OCI-LY7 (cell line): ENCODE data around the gene TBC1D2B. TPM values are rescaled to one million over a fixed set of nuclear protein-coding genes. Genes with fewer than 3 reads are reported as not detected.

Experiments used
- BruUV-seq: library from RNA; stranded (reverse); fragments of 400-500 nt; replicated peaks from 2 replicates; lab custom pipeline; 2021; lab: Mats Ljungman, UMichigan
- CTCF ChIA-PET: fragments of 300-600 bp; sonication (Branson Sonifier 250); formaldehyde crosslinking; loops from one replicate; lab custom pipeline; 2022; ENCODE audit warnings: antibody characterized with exemption; ENCODE audit not compliant: unreplicated experiment; lab: Charles Lee
- POLR2A ChIA-PET: fragments of 300-600 bp; sonication (Branson Sonifier 250); formaldehyde crosslinking; loops from one replicate; lab custom pipeline; 2022; ENCODE audit warnings: antibody characterized with exemption; lab: Charles Lee
- DNase-seq: peaks from one replicate; pipeline ENCODE4 v3.0.0-alpha.2; 2015; ENCODE audit warnings: low spot score
- H2AFZ ChIP-seq: fragments of 200-600 bp; sonication (generic), shearing (Covaris generic); 2 replicates; pipeline ENCODE4 v1.6.1; 2014; ENCODE audit warnings: mild to moderate bottlenecking, antibody characterized with exemption, low read length, moderate library complexity
- H3K27ac ChIP-seq: fragments of 200-600 bp; sonication (generic); 2 replicates; pipeline ENCODE4 v1.5.1; 2014; ENCODE audit warnings: mixed run types, low read depth, mild to moderate bottlenecking, moderate library complexity, low read length, inconsistent platforms; ENCODE audit not compliant: poor library complexity, severe bottlenecking
- H3K36me3 ChIP-seq: fragments of 200-600 bp; sonication (generic); 2 replicates; pipeline ENCODE4 v1.6.1; 2014; ENCODE audit warnings: mild to moderate bottlenecking, antibody characterized with exemption, low read length, moderate library complexity, mixed read lengths; ENCODE audit not compliant: insufficient read depth
- H3K4me1 ChIP-seq: fragments of 200-600 bp; sonication (generic); 2 replicates; pipeline ENCODE4 v1.5.1; 2014; ENCODE audit warnings: mild to moderate bottlenecking, low read length; ENCODE audit not compliant: insufficient read depth, poor library complexity, severe bottlenecking
- H3K4me2 ChIP-seq: fragments of 200-600 bp; sonication (generic); 2 replicates; pipeline ENCODE4 v1.6.1; 2014; ENCODE audit warnings: mild to moderate bottlenecking, low read length
- H3K4me3 ChIP-seq: fragments of 200-600 bp; sonication (generic); 2 replicates; pipeline ENCODE4 v1.5.1; 2014; ENCODE audit warnings: mild to moderate bottlenecking, low read depth, low read length; ENCODE audit not compliant: poor library complexity, severe bottlenecking
- H3K79me2 ChIP-seq: fragments of 200-600 bp; sonication (generic); 2 replicates; pipeline ENCODE4 v1.6.1; 2016; ENCODE audit warnings: low read depth, mild to moderate bottlenecking, low read length, moderate library complexity, mixed read lengths; ENCODE audit not compliant: insufficient read depth
- H3K9me2 ChIP-seq: fragments of 200-600 bp; sonication (generic); 2 replicates; pipeline ENCODE4 v1.6.1; 2016; ENCODE audit warnings: mild to moderate bottlenecking, low read length, mixed read lengths; ENCODE audit not compliant: insufficient read depth
- H3K9me3 ChIP-seq: fragments of 200-600 bp; sonication (generic); 2 replicates; pipeline ENCODE4 v1.6.1; 2014; ENCODE audit warnings: mild to moderate bottlenecking, mixed run types, low read length, mixed read lengths
- H4K20me1 ChIP-seq: fragments of 200-600 bp; sonication (generic); 2 replicates; pipeline ENCODE4 v1.6.1; 2014; ENCODE audit warnings: mild to moderate bottlenecking, antibody characterized with exemption, low read length, moderate library complexity, mixed read lengths; ENCODE audit not compliant: insufficient read depth
- EZH2phosphoT487 ChIP-seq: fragments of 200-600 bp; sonication (generic); IDR thresholded peaks from 2 replicates; pipeline ENCODE4 v1.6.1; 2018; ENCODE audit warnings: low read depth, borderline replicate concordance, mild to moderate bottlenecking, mixed run types, antibody characterized with exemption, low read length, moderate library complexity, mixed read lengths
- intact Hi-C: fragments of 100-400 bp; cut with micrococcal nuclease; formaldehyde crosslinking; loops from one replicate; pipeline ENCODE4 v1.10.0; 2022; ENCODE audit not compliant: unreplicated experiment
- total RNA-seq, 2 experiments: library from RNA; depleted of rRNA in 1 of 2; stranded (reverse); fragments of >200 nt in 1 of 2; shearing (Covaris generic) in 1 of 2; gene quantifications; 2 replicates each; pipeline ENCODE4 v1.2.3, GENCODE V29; 2014 to 2022
- TF ChIP-seq, protein P1 (sequence below): fragments of 200-600 bp; sonication (generic); conservative IDR thresholded peaks from 2 replicates; pipeline ENCODE4 v1.5.1; 2014; ENCODE audit warnings: mild to moderate bottlenecking, antibody characterized with exemption, low read length, moderate library complexity, mixed read lengths

The TBC1D2B gene
- total RNA-seq, 2 experiments from 2014 or later = 30.9 to 41.5 TPM

- no peaks in the 10 kb centered on the region for H4K20me1 ChIP-seq
- no peaks in the 10 kb centered on the region for H3K79me2 ChIP-seq
- CTCF ChIA-PET = no interaction called here
- H3K9me3 ChIP-seq = no peaks in the 10 kb centered on the region
- no TSS peak for BruUV-seq
- no peaks in the 10 kb centered on the region for H3K36me3 ChIP-seq
- H3K27ac ChIP-seq = no peak overlapping the region
- no peak overlapping the region for H2AFZ ChIP-seq
- H3K4me2 ChIP-seq = no peak overlapping the region
- no peak overlapping the region for H3K4me3 ChIP-seq
- H3K4me1 ChIP-seq = no peaks in the 10 kb centered on the region
- DNase-seq = no peak
- TF ChIP-seq, protein P1, sequence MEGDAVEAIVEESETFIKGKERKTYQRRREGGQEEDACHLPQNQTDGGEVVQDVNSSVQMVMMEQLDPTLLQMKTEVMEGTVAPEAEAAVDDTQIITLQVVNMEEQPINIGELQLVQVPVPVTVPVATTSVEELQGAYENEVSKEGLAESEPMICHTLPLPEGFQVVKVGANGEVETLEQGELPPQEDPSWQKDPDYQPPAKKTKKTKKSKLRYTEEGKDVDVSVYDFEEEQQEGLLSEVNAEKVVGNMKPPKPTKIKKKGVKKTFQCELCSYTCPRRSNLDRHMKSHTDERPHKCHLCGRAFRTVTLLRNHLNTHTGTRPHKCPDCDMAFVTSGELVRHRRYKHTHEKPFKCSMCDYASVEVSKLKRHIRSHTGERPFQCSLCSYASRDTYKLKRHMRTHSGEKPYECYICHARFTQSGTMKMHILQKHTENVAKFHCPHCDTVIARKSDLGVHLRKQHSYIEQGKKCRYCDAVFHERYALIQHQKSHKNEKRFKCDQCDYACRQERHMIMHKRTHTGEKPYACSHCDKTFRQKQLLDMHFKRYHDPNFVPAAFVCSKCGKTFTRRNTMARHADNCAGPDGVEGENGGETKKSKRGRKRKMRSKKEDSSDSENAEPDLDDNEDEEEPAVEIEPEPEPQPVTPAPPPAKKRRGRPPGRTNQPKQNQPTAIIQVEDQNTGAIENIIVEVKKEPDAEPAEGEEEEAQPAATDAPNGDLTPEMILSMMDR = no peak
- no peak for TF ChIP-seq EZH2phosphoT487
- intact Hi-C loops = no loop called here
- POLR2A ChIA-PET = no interaction called here
- H3K9me2 ChIP-seq = no peaks in the 10 kb centered on the region
Measured at GRCh38 chr15:78100886-78101285, 23.4 kb upstream of the TBC1D2B start.

GRCh38 chr15:78098131-78098755 is 20.7 kb upstream of the TBC1D2B start:
- H3K9me2 ChIP-seq = no peaks in the 10 kb centered on the region
- intact Hi-C loops = no loop called here
- POLR2A ChIA-PET = no interaction called here
- H2AFZ ChIP-seq = no peak overlapping the region
- H3K36me3 ChIP-seq = no peaks in the 10 kb centered on the region
- CTCF ChIA-PET = no interaction called here
- DNase-seq = no peak
- H3K79me2 ChIP-seq = no peaks in the 10 kb centered on the region
- no peak for TF ChIP-seq EZH2phosphoT487
- TF ChIP-seq, protein P1 = no peak
- no peaks in the 10 kb centered on the region for H3K4me1 ChIP-seq
- H3K27ac ChIP-seq = no peak overlapping the region
- no peaks in the 10 kb centered on the region for H4K20me1 ChIP-seq
- H3K9me3 ChIP-seq = no peaks in the 10 kb centered on the region
- H3K4me2 ChIP-seq = no peak overlapping the region
- BruUV-seq = no TSS peak
- H3K4me3 ChIP-seq = no peak overlapping the region

- POLR2A ChIA-PET = interaction anchor here (1.6 kb wide), 1 partner anchor 10 kb away, joined by 4 read pairs; no protein-coding TSS in a partner anchor
- TF ChIP-seq EZH2phosphoT487 = no peak
- TF ChIP-seq, protein P1 = no peak
- Histone ChIP-seq H3K9me3 (no peaks in the 10 kb centered on the region), H3K79me2 (no peaks in the 10 kb centered on the region), H3K9me2 (no peaks in the 10 kb centered on the region), H3K4me2 (no peak overlapping the region), H4K20me1 (no peaks in the 10 kb centered on the region), H3K4me1 (no peaks in the 10 kb centered on the region), H3K4me3 (no peak overlapping the region), H3K36me3 (no peaks in the 10 kb centered on the region), H2AFZ (no peak overlapping the region), H3K27ac (no peak overlapping the region)
- no peak for DNase-seq
- no TSS peak for BruUV-seq
- intact Hi-C loops = no loop called here
- CTCF ChIA-PET = no interaction called here
Measured at GRCh38 chr15:78097667-78098066, 20.2 kb upstream of the TBC1D2B start.
